Stromal cell of bone marrow (primary cell): ENCODE measurements around the gene KCNAB1.
"Not testable (repeated sequence)": the region's sequence is repeated elsewhere in the genome, so short reads cannot be mapped to it uniquely, and the experiment has no call there.

Experiments used
- DNase-seq: peaks from one replicate; pipeline ENCODE4 v3.0.0-alpha.2; 2012; ENCODE audit warnings: low read depth

The KCNAB1 gene

DNA sequence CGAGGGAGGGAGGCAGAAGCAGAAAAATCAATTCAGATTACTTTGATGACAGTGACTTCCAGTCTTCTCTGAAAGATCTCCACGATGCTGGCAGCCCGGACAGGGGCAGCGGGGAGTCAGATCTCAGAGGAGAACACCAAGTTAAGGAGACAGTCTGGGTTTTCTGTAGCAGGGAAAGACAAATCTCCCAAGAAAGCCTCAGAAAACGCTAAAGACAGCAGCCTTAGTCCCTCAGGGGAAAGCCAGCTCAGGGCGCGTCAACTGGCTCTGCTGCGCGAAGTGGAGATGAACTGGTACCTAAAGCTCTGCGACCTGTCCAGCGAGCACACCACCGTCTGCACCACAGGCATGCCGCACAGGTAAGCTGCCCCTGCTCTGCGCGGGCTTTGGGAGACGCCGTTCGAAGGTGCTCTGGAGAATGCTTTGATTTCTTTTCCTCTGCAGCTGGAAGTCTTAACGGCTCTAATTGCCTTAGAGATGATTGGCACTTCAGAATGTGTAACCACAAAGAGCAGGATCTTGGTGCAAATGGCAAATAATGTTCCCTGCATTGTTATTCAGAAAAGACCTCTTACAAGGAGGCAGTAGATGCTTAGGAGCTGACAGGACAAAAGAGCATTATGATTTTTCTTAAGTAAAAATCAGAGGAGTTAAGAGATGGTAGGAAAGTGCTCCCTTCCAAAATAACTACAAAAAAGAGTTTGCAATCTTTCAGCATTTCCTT, at the start of gene KCNAB1:
Gene KCNAB1, plus strand, starts transcription at position 51 of the 724 bp plus-strand sequence.
- no peak for DNase-seq

DNA sequence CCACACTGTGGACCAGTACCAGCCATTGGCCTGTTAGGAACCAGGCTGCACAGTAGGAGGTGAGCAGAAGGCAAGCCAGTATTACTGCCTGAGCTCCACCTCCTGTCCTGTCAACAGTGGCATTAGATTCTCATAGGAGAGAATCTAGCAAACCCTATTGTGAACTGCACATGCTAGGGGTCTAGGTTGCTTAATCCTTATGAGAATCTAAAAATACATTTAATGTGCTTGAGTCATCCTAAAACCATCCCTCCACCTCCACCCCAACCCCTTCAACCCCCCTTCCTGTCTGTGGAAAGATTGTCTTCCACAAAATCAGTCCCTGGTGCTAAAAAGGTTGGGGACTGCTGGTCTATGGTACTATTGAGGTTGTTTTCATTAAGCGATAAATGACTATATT, 49.3 kb upstream of the KCNAB1 start:
- DNase-seq, result no peak

DNA sequence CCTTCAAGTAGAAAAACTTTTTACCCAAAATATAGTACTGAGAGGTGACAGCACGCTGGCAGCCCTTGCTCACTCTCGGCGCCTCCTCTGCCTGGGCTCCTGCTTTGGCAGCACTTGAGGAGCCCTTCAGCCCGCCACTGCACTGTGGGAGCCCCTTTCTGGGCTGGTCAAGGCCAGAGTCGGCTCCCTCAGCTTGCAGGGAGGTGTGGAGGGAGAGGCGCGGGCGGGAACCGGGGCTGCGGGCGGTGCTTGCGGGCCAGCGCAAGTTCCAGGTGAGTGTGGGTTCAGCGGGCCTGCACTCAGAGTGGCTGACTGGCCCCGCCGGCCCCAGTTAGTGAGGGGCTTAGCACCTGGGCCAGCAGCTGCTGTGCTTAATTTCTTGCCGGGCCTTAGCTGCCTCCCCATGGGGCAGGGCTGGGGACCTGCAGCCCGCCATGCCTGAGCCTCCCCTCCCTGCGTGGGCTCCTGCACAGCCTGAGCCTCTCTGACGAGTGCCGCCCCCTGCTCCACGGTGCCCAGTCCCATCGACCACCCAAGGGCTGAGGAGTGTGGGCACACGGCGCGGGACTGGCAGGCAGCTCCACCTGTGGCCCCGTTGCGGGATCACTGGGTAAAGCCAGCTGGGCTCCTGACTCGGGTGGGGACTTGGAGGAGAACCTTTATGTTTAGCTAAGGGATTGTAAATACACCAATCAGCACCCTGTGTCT, 47.3 kb upstream of the KCNAB1 start:
- DNase-seq, result not testable (repeated sequence)

DNA sequence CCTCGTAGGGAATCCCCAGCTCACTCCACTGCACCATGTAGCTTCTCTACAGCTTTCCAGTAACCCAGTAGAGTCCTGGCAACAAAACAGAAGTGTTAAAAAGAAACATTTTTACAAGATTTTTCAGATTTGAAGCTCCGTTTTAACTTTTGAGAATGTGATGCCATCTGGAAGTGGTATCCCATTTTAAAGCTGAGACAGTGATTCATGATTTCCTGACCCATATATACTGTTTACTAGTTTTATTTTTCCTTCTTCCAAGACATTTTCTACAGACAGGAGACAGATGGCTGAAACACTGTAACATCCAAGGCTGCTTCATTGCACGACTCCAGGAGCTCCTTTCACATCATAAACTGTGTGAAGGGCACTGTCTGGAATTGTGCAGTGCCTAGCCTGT, 30.3 kb upstream of the KCNAB1 start:
- no peak for DNase-seq

DNA sequence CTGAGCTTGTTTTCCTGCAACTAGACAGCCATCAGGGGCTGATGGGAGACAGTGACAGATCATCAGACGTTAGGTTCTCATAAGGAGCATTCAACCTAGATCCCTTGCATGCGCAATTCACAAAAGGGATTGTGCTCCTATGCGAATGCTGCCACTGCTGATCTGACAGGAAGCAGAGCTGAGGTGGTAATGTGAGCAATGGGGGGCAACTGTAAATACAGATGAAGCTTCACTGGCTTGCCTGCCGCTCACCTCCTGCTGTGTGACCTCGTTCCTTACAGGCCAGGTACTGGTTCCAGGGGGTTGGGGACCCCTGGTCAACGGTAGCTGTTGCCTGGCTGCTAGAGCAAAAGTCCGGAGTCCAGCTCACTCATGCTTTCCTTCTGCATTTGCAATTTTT, 26.4 kb upstream of the KCNAB1 start:
- no peak for DNase-seq

DNA sequence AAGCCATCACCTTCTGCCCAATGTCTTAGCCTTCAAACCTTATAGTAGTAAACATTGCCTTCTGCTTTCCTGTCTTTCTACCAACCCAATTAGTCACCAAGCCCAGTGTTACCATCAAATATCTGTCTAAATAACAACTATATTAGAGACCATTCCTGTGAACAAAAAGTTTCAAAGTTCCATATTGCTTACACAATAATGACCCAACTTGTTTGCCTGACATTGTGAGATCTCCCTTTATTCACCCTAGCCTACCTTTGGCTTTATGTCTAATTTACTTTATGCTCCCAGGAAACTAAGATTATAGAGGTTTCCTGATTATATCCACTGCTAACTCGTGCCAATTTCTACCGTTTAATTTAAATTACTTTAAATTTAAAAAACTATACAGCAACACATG, 26.0 kb upstream of the KCNAB1 start:
- no peak for DNase-seq

DNA sequence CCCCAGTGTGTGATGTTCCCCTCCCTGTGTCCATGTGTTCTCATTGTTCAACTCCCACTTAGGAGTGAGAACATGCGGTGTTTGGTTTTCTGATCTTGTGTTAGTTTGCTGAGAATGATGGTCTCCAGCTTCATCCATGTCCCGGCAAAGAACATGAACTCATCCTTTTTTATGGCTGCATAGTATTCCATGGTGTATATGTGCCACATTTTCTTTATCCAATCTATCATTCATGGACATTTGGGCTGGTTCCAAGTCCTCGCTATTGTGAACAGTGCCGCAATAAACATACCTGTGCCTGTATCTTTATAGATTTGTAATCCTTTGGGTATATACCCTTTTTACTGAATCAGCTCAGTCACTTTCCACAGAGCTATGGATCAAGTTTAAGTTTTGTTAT, 24.7 kb upstream of the KCNAB1 start:
- not testable (repeated sequence) for DNase-seq

DNA sequence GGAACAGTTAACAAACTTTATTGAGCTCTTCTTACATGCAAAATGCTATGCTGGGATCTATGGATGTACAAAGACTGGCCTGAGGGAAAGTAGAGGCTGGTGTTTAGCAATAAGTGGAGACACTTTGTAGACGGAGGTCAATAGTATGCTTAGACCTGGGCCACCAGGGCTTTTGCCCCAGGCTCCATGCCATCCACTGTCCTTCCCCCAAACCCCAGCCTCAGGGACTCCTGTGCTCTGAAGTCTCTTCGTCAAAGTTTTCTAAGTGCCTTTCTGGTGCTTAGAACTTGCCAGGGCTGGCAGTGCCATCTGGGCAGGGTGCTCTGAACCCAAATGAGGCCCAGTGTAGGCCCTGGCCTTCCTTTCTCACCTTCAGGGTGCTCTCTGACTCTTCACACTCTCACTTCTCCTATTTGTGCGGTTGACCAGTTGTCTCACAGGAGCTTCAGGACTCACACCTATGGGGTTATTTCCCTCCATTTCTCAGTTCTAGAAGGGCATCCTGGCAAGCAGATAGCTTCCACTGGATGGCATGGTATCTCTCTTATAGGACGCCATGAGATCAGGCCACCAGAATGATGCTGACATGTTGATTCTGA, 21.8 kb upstream of the KCNAB1 start:
- DNase-seq, result no peak

DNA sequence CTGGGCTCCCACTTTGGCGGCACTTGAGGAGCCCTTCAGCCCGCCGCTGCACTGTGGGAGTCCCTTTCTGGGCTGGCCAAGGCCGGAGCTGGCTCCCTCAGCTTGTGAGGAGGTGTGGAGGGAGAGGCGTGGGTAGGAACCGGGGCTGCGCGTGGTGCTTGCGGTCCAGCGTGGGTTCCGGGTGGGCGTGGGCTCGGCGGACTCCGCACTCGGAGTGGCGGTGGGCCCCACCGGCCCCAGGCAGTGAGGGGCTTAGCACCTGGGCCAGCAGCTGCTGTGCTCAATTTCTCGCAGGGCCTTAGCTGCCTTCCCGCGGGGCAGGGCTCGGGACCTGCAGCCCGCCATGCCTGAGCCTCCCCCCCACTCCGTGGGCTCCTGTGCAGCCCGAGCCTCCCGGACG, 21.0 kb upstream of the KCNAB1 start:
- not testable (repeated sequence) for DNase-seq

DNA sequence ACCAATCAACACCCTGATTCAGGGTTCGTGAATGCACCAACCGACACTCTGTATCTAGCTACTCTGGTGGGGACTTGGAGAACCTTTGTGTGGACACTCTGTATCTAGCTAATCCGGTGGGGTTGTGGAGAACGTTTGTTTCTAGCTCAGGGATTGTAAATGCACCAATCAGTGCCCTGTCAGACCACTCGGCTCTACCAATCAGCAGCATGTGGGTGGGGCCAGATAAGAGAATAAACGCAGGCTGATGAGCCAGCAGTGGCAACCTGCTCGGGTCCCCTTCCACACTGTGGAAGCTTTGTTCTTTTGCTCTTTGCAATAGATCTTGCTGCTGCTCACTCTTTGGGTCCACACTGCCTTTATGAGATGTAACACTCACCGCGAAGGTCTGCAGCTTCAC, 20.4 kb upstream of the KCNAB1 start:
- not testable (repeated sequence) for DNase-seq

DNA sequence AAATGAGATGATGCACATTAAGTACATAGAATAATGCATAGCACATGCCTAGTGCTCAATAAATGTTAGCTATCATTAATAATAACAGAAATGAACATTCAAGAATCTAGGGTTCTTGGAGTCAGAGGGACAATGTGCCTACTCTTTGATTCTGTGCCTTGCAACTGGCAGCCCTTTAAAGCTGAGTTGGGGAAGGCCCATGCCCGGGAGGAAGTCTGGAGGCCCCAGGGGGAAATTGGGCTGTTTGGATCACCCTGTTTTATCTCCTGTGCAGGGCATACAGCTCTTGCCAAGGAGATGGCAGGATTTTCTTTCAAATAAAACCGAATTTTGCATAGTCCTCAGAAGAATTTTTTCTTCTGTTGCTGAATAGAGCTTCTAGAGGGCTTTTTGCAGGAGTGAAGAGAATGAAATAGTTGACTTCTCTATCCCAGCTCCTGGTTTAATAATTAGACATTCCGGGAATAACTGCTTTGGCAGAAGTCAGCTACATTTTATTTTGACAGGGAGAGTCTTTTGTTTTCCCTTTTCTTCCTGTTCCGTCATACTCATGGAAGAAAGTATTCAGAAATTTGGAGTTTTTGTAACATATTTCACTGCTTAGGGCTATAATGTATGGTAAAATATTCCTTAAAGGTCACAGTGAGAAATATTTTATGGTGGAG, 18.0 kb upstream of the KCNAB1 start:
- DNase-seq, result no peak

DNA sequence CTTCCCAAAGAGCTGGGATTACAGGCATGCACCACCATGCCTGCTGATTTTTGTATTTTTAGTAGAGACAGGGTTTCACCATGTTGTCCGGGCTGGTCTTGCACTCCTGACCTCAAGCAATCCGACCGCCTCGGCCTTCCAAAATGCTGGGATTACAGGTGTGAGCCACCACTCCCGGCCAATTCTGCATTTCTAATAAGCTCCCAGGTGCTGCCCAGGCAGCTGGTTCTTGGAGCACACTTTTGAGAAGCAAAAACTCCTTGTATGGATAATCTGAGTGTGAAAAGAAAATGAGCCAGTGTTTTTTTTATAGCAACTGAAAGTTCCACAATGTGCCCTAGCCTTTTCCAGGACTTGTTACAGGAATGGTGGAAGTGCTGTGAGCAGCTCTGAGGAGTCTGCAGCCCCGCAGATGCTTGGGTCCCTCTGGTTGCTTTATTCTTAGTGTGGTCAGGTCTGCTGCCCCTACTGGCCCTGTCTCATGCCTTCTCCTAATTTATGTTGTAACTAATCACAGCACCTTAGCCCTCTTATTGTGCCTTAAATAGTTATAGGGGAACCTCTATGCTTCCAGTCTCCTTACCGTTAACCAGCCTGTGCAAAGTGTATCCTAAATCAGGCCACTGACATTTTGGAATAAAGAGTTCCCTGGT, 13.5 kb upstream of the KCNAB1 start:
- no peak for DNase-seq

DNA sequence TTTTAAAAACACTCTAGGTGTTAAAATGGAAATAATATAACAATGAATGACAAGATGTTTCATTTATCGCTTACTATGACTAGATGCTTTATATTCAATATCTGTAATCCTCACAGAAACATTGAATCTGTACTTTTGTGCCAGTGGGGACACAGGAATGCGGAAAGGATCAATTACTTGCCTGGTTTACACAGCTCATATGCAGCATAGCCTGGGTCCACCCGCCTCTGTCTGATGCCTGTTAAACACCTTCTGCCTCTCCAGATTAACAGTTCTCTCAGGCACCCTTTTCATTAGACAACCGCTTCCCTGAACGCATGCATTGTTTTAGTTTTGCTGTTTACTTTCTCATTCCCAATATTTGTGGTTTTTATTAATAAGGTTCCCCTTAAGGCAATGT, 12.9 kb upstream of the KCNAB1 start:
- no peak for DNase-seq

DNA sequence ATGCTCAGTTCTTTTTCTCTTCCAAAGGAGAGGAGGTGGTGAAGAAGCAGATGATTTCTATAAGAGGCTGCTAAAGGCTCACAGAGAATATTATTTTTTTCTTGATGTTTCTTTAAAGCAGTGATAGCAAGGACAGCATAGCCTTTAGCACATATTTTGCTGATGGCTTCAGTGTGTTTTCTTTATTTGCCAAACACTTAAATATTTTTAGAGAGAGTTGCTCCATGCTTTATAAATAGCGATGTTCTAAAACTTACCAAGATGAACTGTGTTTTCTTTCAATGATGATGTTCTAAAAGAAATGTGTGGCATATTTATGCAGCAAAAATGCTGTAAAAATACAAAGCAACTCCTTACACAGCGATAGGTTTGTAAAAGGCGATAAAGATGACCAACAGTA, 11.8 kb upstream of the KCNAB1 start:
- no peak for DNase-seq

DNA sequence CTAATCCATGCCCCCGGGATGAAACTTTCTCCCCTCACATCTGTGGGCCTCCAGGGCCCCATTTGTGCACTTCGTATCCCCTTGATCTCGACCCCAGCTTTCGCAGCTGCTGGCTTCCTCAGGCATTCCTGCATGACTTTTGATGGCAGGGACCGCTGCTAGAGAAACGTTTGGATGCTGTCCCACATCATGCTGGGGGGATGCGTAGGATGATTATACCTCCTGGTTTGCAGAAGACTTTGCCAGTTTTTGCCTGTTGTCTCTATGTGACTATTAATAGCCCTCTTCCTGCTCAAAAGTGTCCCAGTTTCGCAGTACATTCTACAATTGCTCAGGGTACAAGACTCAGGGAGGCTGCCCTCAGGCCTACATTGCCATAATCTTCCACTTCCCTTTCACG, 10.4 kb upstream of the KCNAB1 start:
- DNase-seq, result no peak

DNA sequence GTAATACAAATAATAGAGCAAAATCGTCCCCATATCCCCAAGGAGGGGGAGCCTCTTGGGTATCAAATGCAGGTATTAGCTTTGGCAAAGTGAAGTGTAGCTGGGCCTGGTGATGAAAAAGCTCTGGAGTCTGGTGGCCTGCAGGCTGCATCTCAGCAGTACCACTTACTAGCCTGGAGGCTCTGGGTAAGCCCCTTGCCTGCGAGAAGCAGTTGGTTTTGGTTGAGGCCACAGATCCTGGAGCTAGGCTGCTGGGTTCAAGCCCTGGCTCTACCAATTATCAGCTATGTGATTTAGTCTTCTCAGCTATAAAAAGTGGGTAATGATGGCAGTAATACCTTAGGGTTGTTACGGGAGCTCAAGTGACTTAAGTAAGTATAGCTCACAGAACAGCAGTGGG, 6.1 kb downstream of the KCNAB1 start:
- DNase-seq, result no peak

DNA sequence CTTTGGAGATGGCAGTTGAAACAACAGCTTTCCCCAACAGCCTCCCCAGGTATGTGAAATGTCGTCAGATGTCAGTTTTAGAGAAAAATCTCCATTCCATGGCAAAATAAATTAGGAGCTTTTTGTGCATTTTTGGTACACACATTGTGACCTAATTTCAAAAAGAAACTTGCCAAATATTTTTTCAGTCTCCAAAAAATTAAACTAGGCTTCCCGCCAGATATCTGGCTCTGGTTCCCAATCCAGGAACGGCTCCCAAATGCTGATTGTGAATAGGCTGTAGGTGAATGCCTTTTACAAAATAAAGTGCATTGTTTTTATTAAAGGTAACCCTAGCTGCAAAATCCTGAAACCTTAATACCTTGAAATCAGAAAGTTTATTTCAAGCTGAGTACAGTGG, 10.9 kb downstream of the KCNAB1 start:
- no peak for DNase-seq

DNA sequence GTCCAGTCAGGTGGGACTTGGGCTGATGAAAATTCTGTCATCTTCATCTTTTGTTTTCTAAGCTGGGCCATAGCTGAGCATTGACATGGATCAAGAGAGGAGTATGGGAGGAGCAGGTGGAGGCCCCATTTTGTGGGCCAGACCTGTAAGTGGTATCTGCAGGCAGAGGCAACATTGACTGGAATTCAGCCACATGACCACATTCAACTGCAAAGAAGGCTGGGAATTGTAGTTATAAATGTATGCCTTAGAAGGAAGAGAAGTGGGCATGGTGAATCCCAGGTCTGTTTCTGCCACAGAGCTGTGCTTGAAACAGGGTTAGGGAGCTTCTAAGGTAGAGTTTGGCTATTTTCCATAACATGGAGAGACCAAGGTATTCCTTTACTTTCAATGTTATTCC, 11.4 kb downstream of the KCNAB1 start:
- DNase-seq, result no peak

DNA sequence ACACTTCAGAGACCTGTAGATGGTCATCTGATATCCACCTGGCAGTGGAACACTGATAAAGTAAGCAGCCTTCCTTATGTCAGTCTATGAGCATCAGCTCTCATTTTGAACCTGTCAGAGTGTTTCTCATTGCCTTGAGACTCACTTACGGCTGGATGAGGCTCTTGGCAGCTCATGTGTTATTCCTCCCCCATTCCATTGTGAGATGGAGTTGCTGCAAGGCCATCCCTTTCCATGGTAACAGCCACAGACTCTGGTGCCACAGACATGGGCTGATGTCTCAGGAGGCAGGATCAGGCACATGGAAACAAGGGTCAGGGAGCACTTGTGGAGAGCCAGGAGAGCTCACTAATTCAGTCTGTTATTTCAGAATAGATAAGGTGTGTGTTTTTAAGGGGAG, 11.9 kb downstream of the KCNAB1 start:
- DNase-seq, result no peak

DNA sequence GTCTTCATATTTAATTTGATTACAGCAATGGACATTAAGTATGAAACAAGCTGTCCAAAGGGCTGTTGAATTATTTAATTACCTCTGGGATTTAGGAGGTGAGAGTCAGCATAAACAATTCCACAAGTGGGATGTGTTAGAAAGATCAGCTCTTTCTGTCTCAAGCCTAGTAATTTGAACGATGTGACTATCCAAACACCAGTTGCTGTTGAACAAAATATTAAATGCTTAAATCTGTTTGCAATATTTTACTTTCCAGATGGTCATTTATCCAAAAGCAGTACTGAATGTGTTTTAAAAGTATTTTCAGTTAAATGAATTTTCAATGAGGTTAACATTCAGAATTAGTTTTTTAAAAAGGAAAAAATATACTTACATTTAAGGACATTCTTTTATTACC, 12.7 kb downstream of the KCNAB1 start:
- no peak for DNase-seq

DNA sequence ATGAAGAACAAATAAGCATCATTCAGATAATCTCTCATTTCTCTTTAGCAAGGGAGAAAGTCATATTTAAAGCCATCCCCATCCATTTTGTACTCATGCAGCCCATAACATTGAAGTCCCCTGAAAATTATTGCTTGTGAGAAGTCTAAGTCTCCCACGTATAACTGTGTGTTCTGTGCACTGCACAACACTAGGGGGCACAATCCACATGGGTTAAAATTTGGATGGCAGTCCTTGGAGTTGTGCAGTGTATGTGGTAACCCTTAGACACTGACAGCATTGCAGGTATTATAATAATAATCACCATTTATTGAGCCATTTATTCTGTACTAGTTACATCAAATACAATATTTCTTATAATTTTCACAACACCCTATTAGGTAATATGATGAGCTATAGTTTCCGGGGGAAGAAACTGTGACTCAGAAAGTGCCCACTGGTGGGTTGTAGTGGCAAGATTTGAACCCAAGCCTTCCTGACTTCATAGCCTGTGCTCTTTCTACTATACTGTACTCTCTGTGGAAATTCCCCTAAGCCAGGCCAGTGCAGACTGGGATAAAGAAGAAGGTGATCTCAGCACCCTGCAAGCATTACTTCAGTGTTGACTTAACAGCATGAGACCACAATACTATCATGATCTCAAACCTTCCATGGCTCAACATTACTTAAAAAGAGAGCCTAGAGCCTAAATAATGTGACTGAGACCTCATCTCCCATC, 15.7 kb downstream of the KCNAB1 start:
- no peak for DNase-seq

DNA sequence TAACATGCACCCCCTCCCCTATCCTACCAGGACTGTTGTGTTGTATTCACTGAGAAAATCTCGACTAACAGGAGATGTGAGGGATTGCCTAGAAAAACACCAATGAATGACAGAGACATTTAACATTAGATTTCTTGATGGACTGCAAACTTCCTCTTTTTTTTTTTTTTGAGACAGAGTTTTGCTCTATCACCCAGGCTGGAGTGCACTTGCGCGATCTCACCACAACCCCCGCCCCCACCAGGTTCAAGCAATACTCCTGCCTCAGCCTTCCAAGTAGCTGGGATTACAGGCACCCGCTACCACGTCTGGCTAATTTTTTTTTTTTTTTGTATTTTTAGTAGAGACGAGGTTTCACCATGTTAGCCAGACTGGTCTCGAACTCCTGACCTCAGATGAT, 17.0 kb downstream of the KCNAB1 start:
- DNase-seq, result not testable (repeated sequence)
